SK-N-SH treated with all-trans-retinoic acid at 6 μM for 48 hours (cell line): ENCODE results near the gene GLIPR2.

Experiments used
- ARNTL ChIP-seq: fragments of 450-650 bp; formaldehyde crosslinking; IDR thresholded peaks from 2 replicates; pipeline ENCODE4 v1.5.0; 2020; ENCODE audit warnings: low read depth, mild to moderate bottlenecking, moderate library complexity, borderline replicate concordance
- BACH2 ChIP-seq: fragments of 250-450 bp; sonication (Bioruptor Pico); IDR thresholded peaks from 2 replicates; pipeline ENCODE4 v1.9.0; 2021; ENCODE audit warnings: mild to moderate bottlenecking, borderline replicate concordance
- CSDC2 ChIP-seq: fragments of 250-450 bp; sonication (Bioruptor Pico); IDR thresholded peaks from 2 replicates; pipeline ENCODE4 v1.5.0; 2020; ENCODE audit warnings: mild to moderate bottlenecking, moderate library complexity
- GLIS3 ChIP-seq: fragments of 250-450 bp; sonication (Bioruptor Pico); IDR thresholded peaks from 2 replicates; pipeline ENCODE4 v1.5.0; 2020; ENCODE audit warnings: mild to moderate bottlenecking, moderate library complexity
- ISL1 ChIP-seq: fragments of 250-450 bp; sonication (Bioruptor Pico); IDR thresholded peaks from 2 replicates; pipeline ENCODE4 v2.1.2; 2022; ENCODE audit warnings: mild to moderate bottlenecking, moderate library complexity
- PPARA ChIP-seq: fragments of 250-450 bp; sonication (Bioruptor Pico); IDR thresholded peaks from 2 replicates; pipeline ENCODE4 v1.5.0; 2020; ENCODE audit warnings: mild to moderate bottlenecking, borderline replicate concordance
- RARB ChIP-seq: fragments of 250-450 bp; sonication (Bioruptor Pico); IDR thresholded peaks from 2 replicates; pipeline ENCODE4 v1.8.0; 2021; ENCODE audit warnings: mild to moderate bottlenecking, moderate library complexity
- ZFP30 ChIP-seq: fragments of 450-650 bp; formaldehyde crosslinking; IDR thresholded peaks from 2 replicates; pipeline ENCODE4 v1.5.0; 2022; ENCODE audit warnings: mild to moderate bottlenecking, moderate library complexity
- ZNF565 ChIP-seq: fragments of 450-650 bp; formaldehyde crosslinking; conservative IDR thresholded peaks from 2 replicates; pipeline ENCODE4 v1.5.0; 2020; ENCODE audit warnings: low read depth, mild to moderate bottlenecking, moderate library complexity
- ZNF70 ChIP-seq: fragments of 450-650 bp; formaldehyde crosslinking; IDR thresholded peaks from 2 replicates; pipeline ENCODE4 v1.5.0; 2020; ENCODE audit warnings: mild to moderate bottlenecking, moderate library complexity
- TF ChIP-seq, protein P1 (sequence below): fragments of 250-450 bp; sonication (Bioruptor Pico); IDR thresholded peaks from 2 replicates; pipeline ENCODE4 v1.8.0; 2020; ENCODE audit warnings: mild to moderate bottlenecking, moderate library complexity, borderline replicate concordance
- TF ChIP-seq, protein P2 (sequence below): fragments of 250-450 bp; sonication (Bioruptor Pico); IDR thresholded peaks from 2 replicates; pipeline ENCODE4 v1.5.0; 2020; ENCODE audit warnings: mild to moderate bottlenecking, moderate library complexity
- TF ChIP-seq, protein P3 (sequence below): fragments of 250-450 bp; sonication (Bioruptor Pico); IDR thresholded peaks from 2 replicates; pipeline ENCODE4 v1.5.1; 2020; ENCODE audit warnings: low read depth, mild to moderate bottlenecking, moderate library complexity
- TF ChIP-seq, protein P4 (sequence below): fragments of 250-450 bp; sonication (Bioruptor Pico); IDR thresholded peaks from 2 replicates; pipeline ENCODE4 v1.5.1; 2021; ENCODE audit warnings: mild to moderate bottlenecking, moderate library complexity

DNA sequence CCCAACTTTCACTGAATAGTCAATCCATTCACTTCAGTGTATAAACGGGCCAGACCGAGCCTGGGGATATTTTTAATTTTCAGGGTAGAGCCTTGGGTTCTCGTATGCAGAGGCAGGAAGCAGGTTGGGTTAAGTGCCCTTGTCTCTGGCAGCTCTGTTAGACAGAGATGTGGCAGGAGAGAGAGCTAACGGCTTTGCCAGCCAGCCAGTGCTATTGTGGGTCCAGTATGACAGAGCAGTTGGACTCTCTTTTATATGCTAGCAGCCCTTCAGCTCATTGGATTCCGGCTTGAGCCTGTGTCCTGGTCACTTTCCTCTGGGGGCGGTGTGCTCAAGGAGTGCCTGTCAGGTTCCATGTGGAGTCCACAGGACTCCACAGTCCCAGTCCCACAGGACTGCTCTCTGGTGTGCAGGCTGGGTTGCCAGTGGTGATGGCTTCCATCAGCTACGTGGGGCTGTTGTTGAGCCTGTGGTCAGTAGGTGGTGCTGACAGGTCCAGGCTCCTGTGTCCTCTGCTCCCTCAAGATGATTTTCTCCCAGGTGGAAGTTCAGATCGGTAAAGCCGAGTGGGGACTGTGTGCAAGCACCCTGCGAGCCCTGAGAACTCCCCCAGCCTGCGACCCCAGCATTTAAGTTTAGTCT lies 68.5 kb downstream of the GLIPR2 start:
- TF ChIP-seq RARB (CRISPR knock-in tag): no peak
- TF ChIP-seq, protein P1, sequence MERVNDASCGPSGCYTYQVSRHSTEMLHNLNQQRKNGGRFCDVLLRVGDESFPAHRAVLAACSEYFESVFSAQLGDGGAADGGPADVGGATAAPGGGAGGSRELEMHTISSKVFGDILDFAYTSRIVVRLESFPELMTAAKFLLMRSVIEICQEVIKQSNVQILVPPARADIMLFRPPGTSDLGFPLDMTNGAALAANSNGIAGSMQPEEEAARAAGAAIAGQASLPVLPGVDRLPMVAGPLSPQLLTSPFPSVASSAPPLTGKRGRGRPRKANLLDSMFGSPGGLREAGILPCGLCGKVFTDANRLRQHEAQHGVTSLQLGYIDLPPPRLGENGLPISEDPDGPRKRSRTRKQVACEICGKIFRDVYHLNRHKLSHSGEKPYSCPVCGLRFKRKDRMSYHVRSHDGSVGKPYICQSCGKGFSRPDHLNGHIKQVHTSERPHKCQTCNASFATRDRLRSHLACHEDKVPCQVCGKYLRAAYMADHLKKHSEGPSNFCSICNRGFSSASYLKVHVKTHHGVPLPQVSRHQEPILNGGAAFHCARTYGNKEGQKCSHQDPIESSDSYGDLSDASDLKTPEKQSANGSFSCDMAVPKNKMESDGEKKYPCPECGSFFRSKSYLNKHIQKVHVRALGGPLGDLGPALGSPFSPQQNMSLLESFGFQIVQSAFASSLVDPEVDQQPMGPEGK: no peak
- no peak for TF ChIP-seq ZNF565 (CRISPR knock-in tag)
- no peak for TF ChIP-seq CSDC2
- TF ChIP-seq PPARA (CRISPR knock-in tag): no peak
- TF ChIP-seq, protein P2, sequence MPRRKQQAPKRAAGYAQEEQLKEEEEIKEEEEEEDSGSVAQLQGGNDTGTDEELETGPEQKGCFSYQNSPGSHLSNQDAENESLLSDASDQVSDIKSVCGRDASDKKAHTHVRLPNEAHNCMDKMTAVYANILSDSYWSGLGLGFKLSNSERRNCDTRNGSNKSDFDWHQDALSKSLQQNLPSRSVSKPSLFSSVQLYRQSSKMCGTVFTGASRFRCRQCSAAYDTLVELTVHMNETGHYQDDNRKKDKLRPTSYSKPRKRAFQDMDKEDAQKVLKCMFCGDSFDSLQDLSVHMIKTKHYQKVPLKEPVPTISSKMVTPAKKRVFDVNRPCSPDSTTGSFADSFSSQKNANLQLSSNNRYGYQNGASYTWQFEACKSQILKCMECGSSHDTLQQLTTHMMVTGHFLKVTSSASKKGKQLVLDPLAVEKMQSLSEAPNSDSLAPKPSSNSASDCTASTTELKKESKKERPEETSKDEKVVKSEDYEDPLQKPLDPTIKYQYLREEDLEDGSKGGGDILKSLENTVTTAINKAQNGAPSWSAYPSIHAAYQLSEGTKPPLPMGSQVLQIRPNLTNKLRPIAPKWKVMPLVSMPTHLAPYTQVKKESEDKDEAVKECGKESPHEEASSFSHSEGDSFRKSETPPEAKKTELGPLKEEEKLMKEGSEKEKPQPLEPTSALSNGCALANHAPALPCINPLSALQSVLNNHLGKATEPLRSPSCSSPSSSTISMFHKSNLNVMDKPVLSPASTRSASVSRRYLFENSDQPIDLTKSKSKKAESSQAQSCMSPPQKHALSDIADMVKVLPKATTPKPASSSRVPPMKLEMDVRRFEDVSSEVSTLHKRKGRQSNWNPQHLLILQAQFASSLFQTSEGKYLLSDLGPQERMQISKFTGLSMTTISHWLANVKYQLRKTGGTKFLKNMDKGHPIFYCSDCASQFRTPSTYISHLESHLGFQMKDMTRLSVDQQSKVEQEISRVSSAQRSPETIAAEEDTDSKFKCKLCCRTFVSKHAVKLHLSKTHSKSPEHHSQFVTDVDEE (CRISPR knock-in tag): no peak
- TF ChIP-seq GLIS3 (CRISPR knock-in tag): no peak
- TF ChIP-seq ARNTL (CRISPR knock-in tag): no peak
- no peak for TF ChIP-seq ZFP30 (CRISPR knock-in tag)
- TF ChIP-seq, protein P3, sequence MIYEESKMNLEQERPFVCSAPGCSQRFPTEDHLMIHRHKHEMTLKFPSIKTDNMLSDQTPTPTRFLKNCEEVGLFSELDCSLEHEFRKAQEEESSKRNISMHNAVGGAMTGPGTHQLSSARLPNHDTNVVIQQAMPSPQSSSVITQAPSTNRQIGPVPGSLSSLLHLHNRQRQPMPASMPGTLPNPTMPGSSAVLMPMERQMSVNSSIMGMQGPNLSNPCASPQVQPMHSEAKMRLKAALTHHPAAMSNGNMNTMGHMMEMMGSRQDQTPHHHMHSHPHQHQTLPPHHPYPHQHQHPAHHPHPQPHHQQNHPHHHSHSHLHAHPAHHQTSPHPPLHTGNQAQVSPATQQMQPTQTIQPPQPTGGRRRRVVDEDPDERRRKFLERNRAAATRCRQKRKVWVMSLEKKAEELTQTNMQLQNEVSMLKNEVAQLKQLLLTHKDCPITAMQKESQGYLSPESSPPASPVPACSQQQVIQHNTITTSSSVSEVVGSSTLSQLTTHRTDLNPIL (CRISPR knock-in tag): no peak
- no peak for TF ChIP-seq ZNF70
- no peak for TF ChIP-seq BACH2
- TF ChIP-seq, protein P4, sequence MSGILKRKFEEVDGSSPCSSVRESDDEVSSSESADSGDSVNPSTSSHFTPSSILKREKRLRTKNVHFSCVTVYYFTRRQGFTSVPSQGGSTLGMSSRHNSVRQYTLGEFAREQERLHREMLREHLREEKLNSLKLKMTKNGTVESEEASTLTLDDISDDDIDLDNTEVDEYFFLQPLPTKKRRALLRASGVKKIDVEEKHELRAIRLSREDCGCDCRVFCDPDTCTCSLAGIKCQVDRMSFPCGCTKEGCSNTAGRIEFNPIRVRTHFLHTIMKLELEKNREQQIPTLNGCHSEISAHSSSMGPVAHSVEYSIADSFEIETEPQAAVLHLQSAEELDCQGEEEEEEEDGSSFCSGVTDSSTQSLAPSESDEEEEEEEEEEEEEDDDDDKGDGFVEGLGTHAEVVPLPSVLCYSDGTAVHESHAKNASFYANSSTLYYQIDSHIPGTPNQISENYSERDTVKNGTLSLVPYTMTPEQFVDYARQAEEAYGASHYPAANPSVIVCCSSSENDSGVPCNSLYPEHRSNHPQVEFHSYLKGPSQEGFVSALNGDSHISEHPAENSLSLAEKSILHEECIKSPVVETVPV: no peak
- TF ChIP-seq ISL1: no peak
